Testis (tissue), 3 donors: ENCODE results near the gene YY1. TPM values are rescaled to one million over a fixed set of nuclear protein-coding genes. Genes with fewer than 3 reads are reported as not detected.
A peak's percentile ranks its signal among the peaks of the same experiment; 100 is the strongest.
"Not testable (repeated sequence)": the region's sequence is repeated elsewhere in the genome, so short reads cannot be mapped to it uniquely, and the experiment has no call there.

Experiments
- DNase-seq: peaks from one replicate; pipeline ENCODE4 v3.0.0-alpha.2; 2019
- H3K27ac ChIP-seq, 2 donors: fragments of 200-600 bp; sonication (generic); one replicate each; pipeline ENCODE4 v1.5.1; 2019
- H3K27me3 ChIP-seq: fragments of 200-600 bp; sonication (generic); one replicate; pipeline ENCODE4 v1.5.1; 2019
- H3K36me3 ChIP-seq: fragments of 200-600 bp; sonication (generic); one replicate; pipeline ENCODE4 v1.5.1; 2017; ENCODE audit warnings: low read depth; ENCODE audit errors: missing control alignments
- H3K4me1 ChIP-seq: fragments of 200-600 bp; sonication (generic); one replicate; pipeline ENCODE4 v1.5.1; 2019
- H3K4me3 ChIP-seq, 2 donors: fragments of 200-600 bp; sonication (generic); one replicate each; pipeline ENCODE4 v1.5.1; 2017 to 2019
- H3K9me3 ChIP-seq: fragments of 200-600 bp; sonication (generic); one replicate; pipeline ENCODE4 v1.5.1; 2017
- CTCF ChIP-seq, 3 experiments: fragments of 450-650 bp in 2 of 3; fragments of 200-600 bp in 1 of 3; sonication (generic) in 1 of 3; IDR thresholded peaks; one replicate each; pipeline ENCODE4 v1.5.1; 2016 to 2019; ENCODE audit warnings: antibody characterized with exemption in 3 of 3, mild to moderate bottlenecking in 2 of 3, moderate library complexity in 1 of 3
- POLR2A ChIP-seq: fragments of 450-650 bp; IDR thresholded peaks from one replicate; pipeline ENCODE4 v1.6.1; 2017; ENCODE audit warnings: antibody characterized with exemption, mild to moderate bottlenecking, moderate library complexity
- WGBS, 2 donors: methylation state at CpG; one replicate each; pipeline ENCODE4 v1.1.5; 2018; 5-methylcytosine and 5-hydroxymethylcytosine counted together
- intact Hi-C: fragments of 100-400 bp; cut with DNase I; formaldehyde crosslinking; loops from one replicate; pipeline ENCODE4 v1.15.1; 2023; ENCODE audit warnings: low total_unique reads
- polyA plus RNA-seq: library from polyadenylated mRNA; stranded (reverse); fragments of 350-450 nt; fragmentation: Illumina TruSeq; extraction: RNeasy Lipid Tissue Mini Kit (QIAGEN cat#74804); gene quantifications from one replicate; pipeline ENCODE4 v1.2.3, GENCODE V29; 2014; ENCODE audit warnings: low read depth, low replicate concordance; ENCODE audit not compliant: insufficient read depth
- total RNA-seq, 2 donors: library from RNA; depleted of rRNA; stranded (reverse); fragments of >200 nt; gene quantifications; one replicate each; pipeline ENCODE4 v1.2.3, GENCODE V29; 2016

The YY1 gene
- total and polyA plus RNA-seq, 3 donors from 2014 or later: 58.1 to 74.2 (median 68.2) TPM

GRCh38 chr14:100295376-100296105, 56.6 kb downstream of the YY1 start:
- no peaks in the 10 kb centered on the region for H3K9me3 ChIP-seq
- no peaks in the 10 kb centered on the region for H3K27me3 ChIP-seq
- 86 to 94% methylated on average over 14 to 16 of the region's 16 CpGs for WGBS, 2 donors
- H3K4me1 ChIP-seq: peaks cover 59% of the 10 kb centered on the region
- H3K4me3 ChIP-seq: no peak overlapping the region
- no peak for DNase-seq
- H3K36me3 ChIP-seq: no peaks in the 10 kb centered on the region
- TF ChIP-seq CTCF (IDR thresholded peaks at IDR 0.05) (no peak), POLR2A (no peak)
- intact Hi-C loops: no loop called here
- H3K27ac ChIP-seq: peak overlapping the region; percentile 68 to 83

- peaks cover 54% of the 10 kb centered on the region for H3K4me1 ChIP-seq
- no peak for DNase-seq
These were observed 57.2 kb downstream of the YY1 start for GRCh38 chr14:100296106-100296651.

GRCh38 chr14:100296729-100297128, 57.8 kb downstream of the YY1 start:
- not testable (repeated sequence) for DNase-seq

More at GRCh38 chr14:100296106-100296651, 57.2 kb downstream of the YY1 start:
- 84 to 90% methylated on average over 9 of the region's 9 CpGs for WGBS, 2 donors
- Histone ChIP-seq H3K27me3 (no peaks in the 10 kb centered on the region), H3K27ac (peak overlapping the region; percentile 82 to 83), H3K9me3 (no peaks in the 10 kb centered on the region), H3K4me3 (no peak overlapping the region), H3K36me3 (no peaks in the 10 kb centered on the region)
- TF ChIP-seq CTCF (IDR thresholded peaks at IDR 0.05) (no peak), POLR2A (no peak)
- intact Hi-C loops: no loop called here

GRCh38 chr14:100297320-100298300, 58.7 kb downstream of the YY1 start:
- intact Hi-C loops: no loop called here
- WGBS, 2 donors: 39 to 42% methylated on average over 16 to 30 of the region's 30 CpGs
- H3K4me1 ChIP-seq: peaks cover 54% of the 10 kb centered on the region
- no peaks in the 10 kb centered on the region for H3K36me3 ChIP-seq
- no peaks in the 10 kb centered on the region for H3K9me3 ChIP-seq
- no peaks in the 10 kb centered on the region for H3K27me3 ChIP-seq
- no peak for TF ChIP-seq CTCF (IDR thresholded peaks at IDR 0.05)
- no peak for TF ChIP-seq POLR2A
- H3K27ac ChIP-seq: peak overlapping the region; percentile 82 to 83
- no peak overlapping the region for H3K4me3 ChIP-seq
- peak; percentile 90 for DNase-seq

More at GRCh38 chr14:100296729-100297128, 57.8 kb downstream of the YY1 start:
- intact Hi-C loops, H3K9me3 ChIP-seq, H3K27me3 ChIP-seq, H3K36me3 ChIP-seq, H3K4me3 ChIP-seq: not testable (repeated sequence)
- peak overlapping the region; percentile 82 to 83 for H3K27ac ChIP-seq
- peaks cover 54% of the 10 kb centered on the region for H3K4me1 ChIP-seq
- 60 to 74% methylated on average over 11 of the region's 11 CpGs for WGBS, 2 donors
